Measurements from ENCODE around the gene PWWP2A. TPM values are rescaled to one million over a fixed set of nuclear protein-coding genes. Genes with fewer than 3 reads are reported as not detected.

PWWP2A gene
- total RNA-seq, 1 donor from 2014 or later = 19.6 TPM

DNA sequence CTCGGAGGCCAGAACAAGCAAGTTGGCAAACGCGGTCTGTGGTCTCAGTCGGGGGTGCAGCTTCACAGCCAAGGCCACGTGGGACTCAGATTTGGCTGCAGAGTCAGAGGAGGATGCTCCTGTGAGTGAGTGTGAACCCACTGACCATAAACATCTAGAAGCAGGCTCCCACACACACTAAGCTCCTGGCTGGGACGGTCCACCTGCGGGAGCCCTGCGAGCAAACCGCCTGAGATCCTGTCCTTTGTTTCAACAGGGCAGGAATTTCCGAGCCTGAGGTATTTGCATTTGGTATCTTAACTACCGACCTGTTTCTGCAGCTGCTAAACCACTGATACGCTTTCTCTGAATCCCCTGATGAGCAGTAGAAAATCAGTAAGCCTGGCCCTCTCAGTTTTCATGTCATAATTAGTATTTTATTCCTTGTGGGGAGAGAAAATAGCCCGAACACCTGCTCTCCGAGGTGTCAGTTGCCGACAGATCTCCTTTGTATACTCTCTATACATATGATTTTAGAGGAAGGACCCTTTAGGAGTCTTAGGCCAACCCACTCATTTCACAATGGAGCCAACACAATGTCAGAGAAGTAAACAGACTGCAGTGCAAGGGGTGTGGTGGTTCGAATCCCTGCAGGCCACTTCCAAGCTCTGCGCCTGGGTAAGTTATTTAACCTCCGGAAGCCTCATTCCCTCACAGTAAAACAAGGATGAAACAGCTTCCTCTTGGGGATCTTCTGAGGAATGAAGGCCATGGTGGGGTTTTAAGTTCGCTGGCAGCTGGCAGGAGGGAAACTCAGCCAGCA, 40.9 kb upstream of the PWWP2A start:
- FAIRE-seq (no peak), DNase-seq (ENCODE audit: low read depth) (peak; percentile 37)
- H3K27ac ChIP-seq (ENCODE audit: low read depth, low read length) = no peak overlapping the region
- Mint-ChIP-seq H3K4me3 (ENCODE audit: unreplicated experiment) (no peak overlapping the region), H3K36me3 (ENCODE audit: low read depth, unreplicated experiment) (no peaks in the 10 kb centered on the region), H3K9me3 (ENCODE audit: unreplicated experiment) (no peaks in the 10 kb centered on the region), H3K4me1 (ENCODE audit: low read depth, unreplicated experiment) (peaks cover 18% of the 10 kb centered on the region), H3K27ac (ENCODE audit: unreplicated experiment) (peak overlapping the region; percentile 48), H3K27me3 (ENCODE audit: low read depth, unreplicated experiment) (no peaks in the 10 kb centered on the region)
- H3K27me3 ChIP-seq (ENCODE audit: insufficient read depth, low read length) = no peaks in the 10 kb centered on the region
- H3K36me3 ChIP-seq (ENCODE audit: insufficient read depth, low read length) = no peaks in the 10 kb centered on the region
- no peak overlapping the region for H3K4me3 ChIP-seq (ENCODE audit: insufficient read depth, low read depth, low read length)
- TF ChIP-seq, protein P1, sequence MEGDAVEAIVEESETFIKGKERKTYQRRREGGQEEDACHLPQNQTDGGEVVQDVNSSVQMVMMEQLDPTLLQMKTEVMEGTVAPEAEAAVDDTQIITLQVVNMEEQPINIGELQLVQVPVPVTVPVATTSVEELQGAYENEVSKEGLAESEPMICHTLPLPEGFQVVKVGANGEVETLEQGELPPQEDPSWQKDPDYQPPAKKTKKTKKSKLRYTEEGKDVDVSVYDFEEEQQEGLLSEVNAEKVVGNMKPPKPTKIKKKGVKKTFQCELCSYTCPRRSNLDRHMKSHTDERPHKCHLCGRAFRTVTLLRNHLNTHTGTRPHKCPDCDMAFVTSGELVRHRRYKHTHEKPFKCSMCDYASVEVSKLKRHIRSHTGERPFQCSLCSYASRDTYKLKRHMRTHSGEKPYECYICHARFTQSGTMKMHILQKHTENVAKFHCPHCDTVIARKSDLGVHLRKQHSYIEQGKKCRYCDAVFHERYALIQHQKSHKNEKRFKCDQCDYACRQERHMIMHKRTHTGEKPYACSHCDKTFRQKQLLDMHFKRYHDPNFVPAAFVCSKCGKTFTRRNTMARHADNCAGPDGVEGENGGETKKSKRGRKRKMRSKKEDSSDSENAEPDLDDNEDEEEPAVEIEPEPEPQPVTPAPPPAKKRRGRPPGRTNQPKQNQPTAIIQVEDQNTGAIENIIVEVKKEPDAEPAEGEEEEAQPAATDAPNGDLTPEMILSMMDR (IDR thresholded peaks at IDR 0.05; ENCODE audit: insufficient read depth, low read depth, low read length) = no peak
- no peak for TF ChIP-seq EZH2 (IDR thresholded peaks at IDR 0.05; ENCODE audit: insufficient read depth, low read length)
- H3K4me1 ChIP-seq (ENCODE audit: insufficient read depth, low read length) = peaks cover 21% of the 10 kb centered on the region
- peak overlapping the region; percentile 48 for H3K4me2 ChIP-seq (ENCODE audit: low read length)
- H4K20me1 ChIP-seq (ENCODE audit: insufficient read depth, low read length) = no peaks in the 10 kb centered on the region
- peak overlapping the region; percentile 26 for H3K9ac ChIP-seq (ENCODE audit: low read length)
- no peaks in the 10 kb centered on the region for H3K79me2 ChIP-seq (ENCODE audit: insufficient read depth, low read length)
- H2AFZ ChIP-seq (ENCODE audit: low read depth, low read length) = peak overlapping the region; percentile 51
- no peaks in the 10 kb centered on the region for H3K9me3 ChIP-seq (ENCODE audit: insufficient read depth, low read depth, low read length)

DNA sequence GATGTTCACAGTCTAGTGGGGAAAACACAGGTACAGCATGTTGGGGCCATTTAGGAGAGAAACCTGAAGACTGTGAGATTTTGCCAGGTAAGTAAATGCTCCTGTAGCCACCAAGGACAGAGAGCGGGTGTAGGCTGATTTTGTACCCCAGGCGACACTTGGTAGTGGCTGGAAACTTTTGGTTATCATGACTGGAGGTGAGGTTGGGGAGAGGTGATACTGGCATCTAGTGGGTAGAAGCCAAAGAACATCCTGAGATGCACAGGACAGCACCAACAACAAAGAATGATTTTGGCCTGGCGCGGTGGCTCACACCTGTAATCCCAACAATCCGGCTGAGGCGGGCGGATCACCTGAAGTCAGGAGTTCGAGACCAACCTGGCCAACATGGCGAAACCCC, 38.8 kb upstream of the PWWP2A start:
- no peaks in the 10 kb centered on the region for H3K36me3 Mint-ChIP-seq (ENCODE audit: low read depth, unreplicated experiment)
- Histone ChIP-seq H3K79me2 (ENCODE audit: insufficient read depth, low read length) (no peaks in the 10 kb centered on the region), H3K36me3 (ENCODE audit: insufficient read depth, low read length) (no peaks in the 10 kb centered on the region), H3K27me3 (ENCODE audit: insufficient read depth, low read length) (no peaks in the 10 kb centered on the region), H3K9me3 (ENCODE audit: insufficient read depth, low read depth, low read length) (no peaks in the 10 kb centered on the region), H4K20me1 (ENCODE audit: insufficient read depth, low read length) (no peaks in the 10 kb centered on the region), H2AFZ (ENCODE audit: low read depth, low read length) (no peak overlapping the region), H3K9ac (ENCODE audit: low read length) (no peak overlapping the region), H3K4me1 (ENCODE audit: insufficient read depth, low read length) (peaks cover 12% of the 10 kb centered on the region), H3K4me3 (ENCODE audit: insufficient read depth, low read depth, low read length) (no peak overlapping the region), H3K27ac (ENCODE audit: low read depth, low read length) (no peak overlapping the region), H3K4me2 (ENCODE audit: low read length) (no peak overlapping the region)
- H3K9me3 Mint-ChIP-seq (ENCODE audit: unreplicated experiment) = no peaks in the 10 kb centered on the region
- H3K27me3 Mint-ChIP-seq (ENCODE audit: low read depth, unreplicated experiment) = no peaks in the 10 kb centered on the region
- peak overlapping the region; percentile 26 for H3K27ac Mint-ChIP-seq (ENCODE audit: unreplicated experiment)
- H3K4me1 Mint-ChIP-seq (ENCODE audit: low read depth, unreplicated experiment) = peaks cover 10% of the 10 kb centered on the region
- no peak for TF ChIP-seq EZH2 (IDR thresholded peaks at IDR 0.05; ENCODE audit: insufficient read depth, low read length)
- TF ChIP-seq, protein P1 (IDR thresholded peaks at IDR 0.05; ENCODE audit: insufficient read depth, low read depth, low read length) = no peak
- FAIRE-seq (no peak), DNase-seq (ENCODE audit: low read depth) (no peak)
- no peak overlapping the region for H3K4me3 Mint-ChIP-seq (ENCODE audit: unreplicated experiment)

All from astrocyte (in vitro differentiated cells and primary cell).